T-helper 1 cell treated with Interleukin-12 subunit alpha and Interleukin-12 subunit beta and Interleukin-4 antibody, amounts not matched to agents 30 μg/mL and 1 μg/mL, for 36 hours (primary cell): ENCODE results near the gene SERTAD4.

Experiments used
- H3K27ac Mint-ChIP-seq: one replicate; pipeline ENCODE4 v1.8.0; 2021; ENCODE audit warnings: mild to moderate bottlenecking, mixed read lengths
- H3K27me3 Mint-ChIP-seq: one replicate; pipeline ENCODE4 v1.8.0; 2021; ENCODE audit warnings: low read depth, mixed read lengths
- H3K36me3 Mint-ChIP-seq: one replicate; pipeline ENCODE4 v1.8.0; 2021; ENCODE audit warnings: low read depth, mixed read lengths
- H3K4me1 Mint-ChIP-seq: one replicate; pipeline ENCODE4 v1.8.0; 2021; ENCODE audit warnings: low read depth, mixed read lengths
- H3K4me3 Mint-ChIP-seq: one replicate; pipeline ENCODE4 v1.8.0; 2021; ENCODE audit warnings: mild to moderate bottlenecking, moderate library complexity, mixed read lengths
- H3K9me3 Mint-ChIP-seq: one replicate; pipeline ENCODE4 v1.8.0; 2021; ENCODE audit warnings: mixed read lengths

The SERTAD4 gene

GRCh38 chr1:210222340-210223006, 10.1 kb upstream of the SERTAD4 start:
- Mint-ChIP-seq H3K27me3 (peaks cover 16% of the 10 kb centered on the region), H3K4me1 (no peaks in the 10 kb centered on the region), H3K36me3 (no peaks in the 10 kb centered on the region), H3K9me3 (no peaks in the 10 kb centered on the region), H3K27ac (no peak overlapping the region), H3K4me3 (no peak overlapping the region)

- no peak overlapping the region for H3K4me3 Mint-ChIP-seq
- H3K36me3 Mint-ChIP-seq, result no peaks in the 10 kb centered on the region
- H3K4me1 Mint-ChIP-seq, result no peaks in the 10 kb centered on the region
- H3K27me3 Mint-ChIP-seq, result peaks cover 16% of the 10 kb centered on the region
- no peak overlapping the region for H3K27ac Mint-ChIP-seq
- H3K9me3 Mint-ChIP-seq, result no peaks in the 10 kb centered on the region
These were observed 9.2 kb upstream of the SERTAD4 start for GRCh38 chr1:210223226-210223904.

GRCh38 chr1:210228158-210228557, 4.4 kb upstream of the SERTAD4 start:
- H3K36me3 Mint-ChIP-seq, result no peaks in the 10 kb centered on the region
- H3K4me3 Mint-ChIP-seq, result no peak overlapping the region
- H3K27ac Mint-ChIP-seq, result no peak overlapping the region
- H3K4me1 Mint-ChIP-seq, result no peaks in the 10 kb centered on the region
- H3K27me3 Mint-ChIP-seq, result peaks cover 36% of the 10 kb centered on the region
- no peaks in the 10 kb centered on the region for H3K9me3 Mint-ChIP-seq

GRCh38 chr1:210230149-210230695, 2.4 kb upstream of the SERTAD4 start:
- Mint-ChIP-seq H3K4me3 (no peak overlapping the region), H3K36me3 (peaks cover 3% of the 10 kb centered on the region), H3K9me3 (no peaks in the 10 kb centered on the region), H3K4me1 (peaks cover 4% of the 10 kb centered on the region), H3K27ac (no peak overlapping the region), H3K27me3 (peaks cover 42% of the 10 kb centered on the region)

GRCh38 chr1:210231846-210232510, 618 bp upstream of the SERTAD4 start:
- H3K27ac Mint-ChIP-seq, result no peak overlapping the region
- peaks cover 55% of the 10 kb centered on the region for H3K27me3 Mint-ChIP-seq
- H3K36me3 Mint-ChIP-seq, result peaks cover 3% of the 10 kb centered on the region
- H3K4me3 Mint-ChIP-seq, result peak overlapping the region; percentile 25
- H3K9me3 Mint-ChIP-seq, result no peaks in the 10 kb centered on the region
- peaks cover 4% of the 10 kb centered on the region for H3K4me1 Mint-ChIP-seq

GRCh38 chr1:210233216-210233494, 559 bp downstream of the SERTAD4 start:
- H3K36me3 Mint-ChIP-seq, result peaks cover 3% of the 10 kb centered on the region
- peaks cover 65% of the 10 kb centered on the region for H3K27me3 Mint-ChIP-seq
- H3K4me3 Mint-ChIP-seq, result no peak overlapping the region
- H3K4me1 Mint-ChIP-seq, result peaks cover 4% of the 10 kb centered on the region
- no peaks in the 10 kb centered on the region for H3K9me3 Mint-ChIP-seq
- no peak overlapping the region for H3K27ac Mint-ChIP-seq

- H3K27ac Mint-ChIP-seq, result no peak overlapping the region
These were observed 1.1 kb downstream of the SERTAD4 start for GRCh38 chr1:210233495-210234328.

GRCh38 chr1:210234329-210234757, 1.7 kb downstream of the SERTAD4 start:
- Mint-ChIP-seq H3K9me3 (no peaks in the 10 kb centered on the region), H3K27ac (no peak overlapping the region), H3K27me3 (peaks cover 72% of the 10 kb centered on the region), H3K4me1 (peaks cover 4% of the 10 kb centered on the region), H3K36me3 (peaks cover 3% of the 10 kb centered on the region), H3K4me3 (peak overlapping the region; percentile 7)

More at GRCh38 chr1:210233495-210234328, 1.1 kb downstream of the SERTAD4 start:
- peaks cover 3% of the 10 kb centered on the region for H3K36me3 Mint-ChIP-seq
- H3K27me3 Mint-ChIP-seq, result peaks cover 69% of the 10 kb centered on the region
- H3K9me3 Mint-ChIP-seq, result no peaks in the 10 kb centered on the region
- H3K4me3 Mint-ChIP-seq, result peak overlapping the region; percentile 7
- peaks cover 4% of the 10 kb centered on the region for H3K4me1 Mint-ChIP-seq

- Mint-ChIP-seq H3K27ac (no peak overlapping the region), H3K4me1 (peaks cover 4% of the 10 kb centered on the region), H3K9me3 (no peaks in the 10 kb centered on the region), H3K27me3 (peaks cover 76% of the 10 kb centered on the region), H3K4me3 (no peak overlapping the region), H3K36me3 (peaks cover 3% of the 10 kb centered on the region)
These were observed 2.9 kb downstream of the SERTAD4 start for GRCh38 chr1:210235363-210236053.

GRCh38 chr1:210236386-210236839, 3.8 kb downstream of the SERTAD4 start:
- no peak overlapping the region for H3K27ac Mint-ChIP-seq
- H3K4me3 Mint-ChIP-seq, result no peak overlapping the region
- H3K36me3 Mint-ChIP-seq, result peaks cover 3% of the 10 kb centered on the region
- peaks cover 4% of the 10 kb centered on the region for H3K4me1 Mint-ChIP-seq
- peaks cover 77% of the 10 kb centered on the region for H3K27me3 Mint-ChIP-seq
- H3K9me3 Mint-ChIP-seq, result no peaks in the 10 kb centered on the region

GRCh38 chr1:210236840-210237409, 4.3 kb downstream of the SERTAD4 start:
- H3K27ac Mint-ChIP-seq, result no peak overlapping the region
- no peak overlapping the region for H3K4me3 Mint-ChIP-seq

GRCh38 chr1:210237479-210237878, 4.9 kb downstream of the SERTAD4 start:
- Mint-ChIP-seq H3K27me3 (peaks cover 71% of the 10 kb centered on the region), H3K36me3 (peaks cover 3% of the 10 kb centered on the region), H3K9me3 (no peaks in the 10 kb centered on the region), H3K27ac (no peak overlapping the region), H3K4me1 (peaks cover 4% of the 10 kb centered on the region), H3K4me3 (no peak overlapping the region)

More at GRCh38 chr1:210236840-210237409, 4.3 kb downstream of the SERTAD4 start:
- Mint-ChIP-seq H3K4me1 (peaks cover 4% of the 10 kb centered on the region), H3K36me3 (peaks cover 3% of the 10 kb centered on the region), H3K27me3 (peaks cover 74% of the 10 kb centered on the region), H3K9me3 (no peaks in the 10 kb centered on the region)

- no peak overlapping the region for H3K4me3 Mint-ChIP-seq
- H3K36me3 Mint-ChIP-seq, result peaks cover 3% of the 10 kb centered on the region
- peaks cover 74% of the 10 kb centered on the region for H3K27me3 Mint-ChIP-seq
- H3K9me3 Mint-ChIP-seq, result no peaks in the 10 kb centered on the region
- H3K4me1 Mint-ChIP-seq, result peaks cover 5% of the 10 kb centered on the region
- no peak overlapping the region for H3K27ac Mint-ChIP-seq
These were observed 5.4 kb downstream of the SERTAD4 start for GRCh38 chr1:210237981-210238380.
